CD4-positive, alpha-beta T cell treated with Interleukin-12 subunit alpha and Interleukin-12 subunit beta, for 1 hour (primary cell): ENCODE measurements around the gene CDC37.

Experiments used
- DNase-seq: peaks from one replicate; pipeline ENCODE4 v3.0.0-alpha.2; 2020

Gene CDC37

GRCh38 chr19:10352764-10353671 is 50.3 kb downstream of the CDC37 start:
- no peak for DNase-seq

GRCh38 chr19:10346509-10346908 is 56.8 kb downstream of the CDC37 start:
- DNase-seq, result no peak

DNA sequence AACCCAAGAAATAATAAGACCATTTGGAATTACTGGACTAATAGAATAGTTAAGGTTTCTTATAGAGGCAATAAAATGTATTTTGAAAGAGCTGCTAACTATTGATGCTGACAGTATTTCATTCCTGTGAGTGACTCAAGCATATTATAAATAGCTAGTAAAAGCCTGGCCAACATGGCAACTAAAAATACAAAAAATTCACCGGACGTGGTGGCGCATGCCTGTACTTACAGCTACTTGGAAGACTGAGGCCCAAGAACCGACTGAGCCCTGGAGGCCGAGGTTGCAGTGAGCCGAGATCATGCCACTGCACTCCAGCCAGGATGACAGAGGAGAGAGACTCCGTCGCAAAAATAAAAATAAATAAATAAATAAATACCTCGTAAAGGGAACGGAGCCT is 58.6 kb downstream of the CDC37 start:
- DNase-seq, result no peak

DNA sequence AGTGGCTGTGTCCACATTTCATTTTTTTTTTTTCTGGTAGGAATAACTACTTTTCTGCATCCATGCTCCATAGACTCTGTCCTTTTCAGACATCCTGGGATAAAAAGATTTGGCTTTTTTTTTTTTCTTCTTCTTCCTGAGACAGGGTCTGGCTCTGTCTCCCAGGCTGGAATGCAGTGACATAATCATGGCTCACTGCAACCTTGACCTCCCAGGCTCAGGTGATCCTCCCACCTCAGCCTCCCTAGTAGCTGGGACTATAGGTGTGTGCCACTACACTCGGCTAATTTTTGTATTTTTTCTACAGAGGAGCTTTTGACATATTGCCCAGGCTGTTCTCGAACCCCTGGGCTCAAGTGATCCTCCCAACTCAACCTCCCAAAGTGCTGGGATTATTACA is 59.8 kb downstream of the CDC37 start:
- no peak for DNase-seq
